ENCODE results near the gene NLRP10.

The NLRP10 gene

DNA sequence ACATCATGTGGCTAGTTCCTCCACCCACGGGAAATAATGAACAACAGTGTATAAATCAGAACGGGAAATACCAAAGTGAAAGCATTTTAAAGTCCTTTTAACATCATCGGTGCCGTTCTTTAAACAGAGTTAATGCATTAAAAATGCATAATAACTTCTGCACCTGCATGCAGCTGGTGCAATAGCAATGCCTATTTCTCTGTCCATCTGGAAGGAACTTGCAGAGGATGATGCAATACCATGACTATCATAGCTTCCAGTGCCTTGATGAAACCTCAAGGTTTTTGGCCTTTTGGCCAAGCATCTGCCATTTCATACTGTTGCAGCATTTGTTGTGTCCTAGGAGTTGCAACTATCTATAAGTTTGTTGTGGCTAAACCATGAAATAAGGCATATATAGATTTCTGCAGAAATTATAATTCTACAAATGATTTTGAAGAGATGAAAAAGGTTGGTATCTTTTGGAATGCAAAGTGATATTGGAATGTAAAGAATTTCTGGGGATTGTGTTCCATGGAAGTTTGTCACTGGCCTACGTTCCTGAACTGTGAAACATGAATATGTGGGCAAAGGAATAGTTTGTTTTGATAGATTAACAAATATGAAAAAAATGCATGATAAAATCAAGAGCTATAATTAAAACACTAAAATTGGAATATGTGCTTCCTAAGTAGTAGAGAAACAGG, 12.1 kb upstream of the NLRP10 start:
- TF ChIP-seq POLR2AphosphoS5 (IDR thresholded peaks at IDR 0.05; ENCODE audit: low read depth, low read length), result no peak
- no peak for TF ChIP-seq TAF1 (IDR thresholded peaks at IDR 0.05; ENCODE audit: borderline replicate concordance, insufficient read depth, low read length)
- no peak for TF ChIP-seq FOXP2 (optimal IDR thresholded peaks at IDR 0.05; ENCODE audit: borderline replicate concordance, extremely low read depth, extremely low read length, insufficient read depth)
- no peak for TF ChIP-seq SIN3A (IDR thresholded peaks at IDR 0.05; ENCODE audit: borderline replicate concordance, insufficient read depth, low read length)
- TF ChIP-seq, protein P1, sequence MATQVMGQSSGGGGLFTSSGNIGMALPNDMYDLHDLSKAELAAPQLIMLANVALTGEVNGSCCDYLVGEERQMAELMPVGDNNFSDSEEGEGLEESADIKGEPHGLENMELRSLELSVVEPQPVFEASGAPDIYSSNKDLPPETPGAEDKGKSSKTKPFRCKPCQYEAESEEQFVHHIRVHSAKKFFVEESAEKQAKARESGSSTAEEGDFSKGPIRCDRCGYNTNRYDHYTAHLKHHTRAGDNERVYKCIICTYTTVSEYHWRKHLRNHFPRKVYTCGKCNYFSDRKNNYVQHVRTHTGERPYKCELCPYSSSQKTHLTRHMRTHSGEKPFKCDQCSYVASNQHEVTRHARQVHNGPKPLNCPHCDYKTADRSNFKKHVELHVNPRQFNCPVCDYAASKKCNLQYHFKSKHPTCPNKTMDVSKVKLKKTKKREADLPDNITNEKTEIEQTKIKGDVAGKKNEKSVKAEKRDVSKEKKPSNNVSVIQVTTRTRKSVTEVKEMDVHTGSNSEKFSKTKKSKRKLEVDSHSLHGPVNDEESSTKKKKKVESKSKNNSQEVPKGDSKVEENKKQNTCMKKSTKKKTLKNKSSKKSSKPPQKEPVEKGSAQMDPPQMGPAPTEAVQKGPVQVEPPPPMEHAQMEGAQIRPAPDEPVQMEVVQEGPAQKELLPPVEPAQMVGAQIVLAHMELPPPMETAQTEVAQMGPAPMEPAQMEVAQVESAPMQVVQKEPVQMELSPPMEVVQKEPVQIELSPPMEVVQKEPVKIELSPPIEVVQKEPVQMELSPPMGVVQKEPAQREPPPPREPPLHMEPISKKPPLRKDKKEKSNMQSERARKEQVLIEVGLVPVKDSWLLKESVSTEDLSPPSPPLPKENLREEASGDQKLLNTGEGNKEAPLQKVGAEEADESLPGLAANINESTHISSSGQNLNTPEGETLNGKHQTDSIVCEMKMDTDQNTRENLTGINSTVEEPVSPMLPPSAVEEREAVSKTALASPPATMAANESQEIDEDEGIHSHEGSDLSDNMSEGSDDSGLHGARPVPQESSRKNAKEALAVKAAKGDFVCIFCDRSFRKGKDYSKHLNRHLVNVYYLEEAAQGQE (IDR thresholded peaks at IDR 0.05; ENCODE audit: insufficient read depth in 1 of 2, low read depth in 2 of 2, low read length in 2 of 2), result no peak

DNA sequence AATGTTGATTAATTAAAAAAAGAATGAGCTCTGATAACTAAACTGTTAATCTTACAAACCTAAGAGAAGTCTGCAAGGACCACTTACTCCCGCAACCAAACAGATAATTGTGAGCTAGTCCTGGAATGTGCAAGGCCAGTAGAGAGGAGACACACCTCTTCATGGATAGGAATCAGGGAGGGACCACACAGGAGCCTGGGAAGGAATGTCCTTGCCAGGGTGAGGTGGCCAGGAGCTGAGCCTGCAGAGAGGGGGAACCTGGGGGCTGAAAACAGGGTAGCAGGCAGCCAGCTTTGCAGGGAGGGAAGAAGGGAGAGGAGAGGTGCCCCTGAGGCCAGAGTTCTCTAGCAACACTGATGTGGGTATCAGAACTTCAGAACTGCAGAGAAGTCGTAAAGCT, 9.4 kb upstream of the NLRP10 start:
- TF ChIP-seq SIN3A (IDR thresholded peaks at IDR 0.05; ENCODE audit: borderline replicate concordance, insufficient read depth, low read length) (no peak), POLR2AphosphoS5 (IDR thresholded peaks at IDR 0.05; ENCODE audit: low read depth, low read length) (no peak)

DNA sequence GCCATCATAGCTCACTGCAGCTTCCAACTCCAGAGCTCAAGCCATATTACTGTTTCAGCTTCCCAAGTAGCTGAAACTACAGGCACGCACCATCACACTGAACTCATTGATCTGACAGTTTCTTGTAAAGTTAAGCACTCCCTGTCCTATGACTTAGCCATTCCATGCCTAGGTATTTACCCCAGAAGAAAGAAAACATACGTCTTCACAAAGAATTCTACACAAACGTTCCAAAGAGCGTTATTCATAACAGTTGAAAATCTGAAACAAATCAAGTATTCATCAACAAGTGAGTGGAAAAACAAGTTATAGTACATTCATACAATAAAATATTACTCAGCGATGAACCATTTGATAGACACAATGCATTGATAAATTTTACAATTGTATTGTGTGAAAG, 7.8 kb upstream of the NLRP10 start:
- TF ChIP-seq TAF1 (IDR thresholded peaks at IDR 0.05; ENCODE audit: borderline replicate concordance, insufficient read depth, low read length) (no peak), FOXP2 (optimal IDR thresholded peaks at IDR 0.05; ENCODE audit: borderline replicate concordance, extremely low read depth, extremely low read length, insufficient read depth) (no peak), POLR2AphosphoS5 (IDR thresholded peaks at IDR 0.05; ENCODE audit: low read depth, low read length) (no peak), SIN3A (IDR thresholded peaks at IDR 0.05; ENCODE audit: borderline replicate concordance, insufficient read depth, low read length) (no peak)
- TF ChIP-seq, protein P1 (IDR thresholded peaks at IDR 0.05; ENCODE audit: insufficient read depth in 1 of 2, low read depth in 2 of 2, low read length in 2 of 2), result no peak

DNA sequence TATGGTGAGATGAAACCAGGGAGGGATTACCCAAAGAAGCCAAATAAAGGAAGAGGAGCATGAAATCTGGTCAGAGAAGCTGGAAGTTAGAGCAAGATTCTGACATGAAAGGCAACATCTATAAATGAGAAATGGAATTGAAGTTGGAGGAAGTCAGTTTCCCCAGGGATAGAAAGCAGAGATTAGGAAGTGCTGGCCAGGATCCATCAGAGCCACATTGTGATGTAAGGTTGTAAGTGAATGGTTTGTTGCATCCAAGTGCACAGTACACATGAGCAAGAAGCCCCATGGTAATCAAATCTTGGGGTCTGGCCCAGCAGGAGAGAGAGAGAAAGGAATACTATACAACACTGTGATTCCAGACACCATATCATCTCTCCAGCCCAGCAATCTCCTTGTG, 6.6 kb upstream of the NLRP10 start:
- TF ChIP-seq, protein P1 (IDR thresholded peaks at IDR 0.05; ENCODE audit: insufficient read depth in 1 of 2, low read depth in 2 of 2, low read length in 2 of 2), result no peak
- TF ChIP-seq FOXP2 (optimal IDR thresholded peaks at IDR 0.05; ENCODE audit: borderline replicate concordance, extremely low read depth, extremely low read length, insufficient read depth) (no peak), POLR2AphosphoS5 (IDR thresholded peaks at IDR 0.05; ENCODE audit: low read depth, low read length) (no peak), TAF1 (IDR thresholded peaks at IDR 0.05; ENCODE audit: borderline replicate concordance, insufficient read depth, low read length) (no peak), SIN3A (IDR thresholded peaks at IDR 0.05; ENCODE audit: borderline replicate concordance, insufficient read depth, low read length) (no peak)

DNA sequence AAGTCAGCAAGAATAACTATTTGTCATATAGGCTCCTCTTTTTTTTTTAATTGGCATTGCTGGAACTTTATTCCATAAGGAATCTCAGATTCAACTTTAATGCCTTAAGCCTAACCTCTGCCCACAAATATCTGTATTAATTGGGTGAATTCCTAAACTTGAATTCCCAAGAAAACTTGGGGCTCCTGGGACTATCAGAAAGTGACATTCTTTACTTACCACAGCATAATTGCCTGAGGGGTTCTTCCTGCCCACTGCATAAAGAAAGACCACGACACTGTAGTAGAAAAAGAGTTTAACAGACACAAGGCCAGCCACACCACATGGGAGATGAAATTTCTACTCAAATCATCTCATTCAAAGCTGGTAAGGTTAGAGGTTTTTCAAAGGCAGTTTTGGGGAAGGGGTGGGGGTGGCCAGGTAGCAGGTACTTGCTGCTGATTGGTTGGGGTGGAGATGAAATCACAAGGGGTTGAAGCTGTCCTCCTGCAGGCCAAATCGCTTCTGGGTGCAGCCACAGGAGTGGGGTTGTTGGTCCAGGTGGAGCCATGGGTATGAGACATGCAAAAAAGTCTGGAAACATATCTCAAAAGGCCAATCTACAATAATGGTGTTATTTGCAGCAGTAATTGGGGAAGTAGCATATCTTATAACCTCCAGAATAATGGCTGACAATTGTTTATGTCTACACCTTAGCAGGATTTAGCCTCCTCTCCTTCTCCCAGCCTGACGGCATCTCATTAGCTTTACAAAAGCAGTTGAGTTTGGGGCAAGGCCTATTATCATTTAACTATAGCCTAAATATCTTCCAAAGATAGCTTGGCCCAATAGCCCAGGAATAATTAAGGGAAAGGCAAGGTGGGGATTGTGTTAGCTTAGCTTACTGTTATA, 4.8 kb upstream of the NLRP10 start:
- TF ChIP-seq POLR2AphosphoS5 (IDR thresholded peaks at IDR 0.05; ENCODE audit: low read depth, low read length), result no peak
- TF ChIP-seq TAF1 (IDR thresholded peaks at IDR 0.05; ENCODE audit: borderline replicate concordance, insufficient read depth, low read length), result no peak
- TF ChIP-seq SIN3A (IDR thresholded peaks at IDR 0.05; ENCODE audit: borderline replicate concordance, insufficient read depth, low read length), result no peak
- TF ChIP-seq, protein P1 (IDR thresholded peaks at IDR 0.05; ENCODE audit: insufficient read depth in 1 of 2, low read depth in 2 of 2, low read length in 2 of 2), result no peak
- TF ChIP-seq FOXP2 (optimal IDR thresholded peaks at IDR 0.05; ENCODE audit: borderline replicate concordance, extremely low read depth, extremely low read length, insufficient read depth), result no peak
